ENCODE data around the gene HMBS.
A peak's percentile ranks its signal among the peaks of the same experiment; 100 is the strongest.
"Not testable (repeated sequence)": the region's sequence is repeated elsewhere in the genome, so short reads cannot be mapped to it uniquely, and the experiment has no call there.

Gene HMBS

GRCh38 chr11:119103161-119103664 is 18.5 kb downstream of the HMBS start:
- not testable (repeated sequence) for DNase-seq

- DNase-seq: no peak
Observed at GRCh38 chr11:119103793-119104192, 19.1 kb downstream of the HMBS start.

- DNase-seq: peak; percentile 88 to 91
Observed at GRCh38 chr11:119106564-119107537, 22.2 kb downstream of the HMBS start, which contains the start of gene C2CD2L. Gene C2CD2L (plus strand): TSS chr11:119107344. CDS start chr11:119107742, 398 bp downstream.

GRCh38 chr11:119107538-119108145 is 23.0 kb downstream of the HMBS start:
- peak in 1 of 2 experiments; percentile 30 for DNase-seq

GRCh38 chr11:119108146-119108856 is 23.6 kb downstream of the HMBS start:
- peak in 1 of 2 experiments; percentile 49 for DNase-seq

- DNase-seq: no peak
Observed at GRCh38 chr11:119108857-119109221, 24.2 kb downstream of the HMBS start.

GRCh38 chr11:119109843-119110242 is 25.2 kb downstream of the HMBS start:
- no peak for DNase-seq

GRCh38 chr11:119110439-119110838 is 25.8 kb downstream of the HMBS start:
- no peak for DNase-seq

GRCh38 chr11:119111361-119111925 is 26.8 kb downstream of the HMBS start:
- DNase-seq: no peak

- no peak for DNase-seq
Observed at GRCh38 chr11:119112314-119113020, 27.8 kb downstream of the HMBS start.

- no peak for DNase-seq
Observed at GRCh38 chr11:119113716-119114115, 29.0 kb downstream of the HMBS start.

GRCh38 chr11:119114351-119114750 is 29.7 kb downstream of the HMBS start:
- no peak for DNase-seq

GRCh38 chr11:119115484-119116234 is 31.0 kb downstream of the HMBS start:
- peak; percentile 28 to 32 for DNase-seq

- DNase-seq: no peak
Observed at GRCh38 chr11:119116235-119116594, 31.5 kb downstream of the HMBS start.

GRCh38 chr11:119116601-119117000 is 31.9 kb downstream of the HMBS start:
- DNase-seq: no peak

- no peak for DNase-seq
Observed at GRCh38 chr11:119117004-119117706, 32.5 kb downstream of the HMBS start.

GRCh38 chr11:119118227-119118626 is 33.5 kb downstream of the HMBS start:
- DNase-seq: no peak

GRCh38 chr11:119118946-119119345 is 34.3 kb downstream of the HMBS start:
- DNase-seq: no peak

- peak in 1 of 2 experiments; percentile 21 for DNase-seq
Observed at GRCh38 chr11:119120639-119121007, 35.9 kb downstream of the HMBS start.

GRCh38 chr11:119121008-119121810 is 36.5 kb downstream of the HMBS start, which contains the start of gene HINFP:
Gene HINFP (plus strand): TSS chr11:119121580. CDS start chr11:119126945, 5,365 bp downstream.
- DNase-seq: peak; percentile 100

Measured in activated CD4-positive, alpha-beta T cell treated with anti-CD3 and anti-CD28 coated beads, Interleukin-2, amount 50 U/mL, for 48 hours (primary cell).